GM12873 (cell line): Measurements from ENCODE around the gene SIN3B.

Source experiments
- TF ChIP-seq, protein P1 (sequence below): IDR thresholded peaks from 2 replicates; pipeline ENCODE4 v1.5.1; 2012; ENCODE audit warnings: low read depth, mild to moderate bottlenecking, moderate library complexity, low read length, control low read depth; ENCODE audit not compliant: insufficient read depth; ENCODE audit errors: missing control alignments

Gene SIN3B

DNA sequence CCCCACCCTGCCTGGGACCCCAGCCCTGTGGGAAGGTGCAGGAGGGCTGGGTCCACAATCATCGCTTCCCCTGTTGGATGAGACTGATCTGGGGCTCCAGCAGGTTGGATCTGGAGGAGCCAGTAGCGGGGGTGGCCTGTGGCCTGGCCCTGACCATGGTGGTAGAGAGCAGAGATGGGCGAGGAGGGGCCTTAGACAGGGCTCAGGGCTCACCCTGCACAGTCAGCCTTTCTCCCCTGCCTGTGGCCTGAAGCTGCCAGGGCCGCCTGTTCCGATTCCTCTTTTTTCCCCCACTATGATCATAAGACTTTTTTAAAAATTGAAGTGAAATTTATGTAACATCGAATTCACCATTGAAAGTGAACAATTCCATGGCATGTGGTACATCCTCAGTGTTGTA lies 18.2 kb downstream of the SIN3B start:
- TF ChIP-seq, protein P1, sequence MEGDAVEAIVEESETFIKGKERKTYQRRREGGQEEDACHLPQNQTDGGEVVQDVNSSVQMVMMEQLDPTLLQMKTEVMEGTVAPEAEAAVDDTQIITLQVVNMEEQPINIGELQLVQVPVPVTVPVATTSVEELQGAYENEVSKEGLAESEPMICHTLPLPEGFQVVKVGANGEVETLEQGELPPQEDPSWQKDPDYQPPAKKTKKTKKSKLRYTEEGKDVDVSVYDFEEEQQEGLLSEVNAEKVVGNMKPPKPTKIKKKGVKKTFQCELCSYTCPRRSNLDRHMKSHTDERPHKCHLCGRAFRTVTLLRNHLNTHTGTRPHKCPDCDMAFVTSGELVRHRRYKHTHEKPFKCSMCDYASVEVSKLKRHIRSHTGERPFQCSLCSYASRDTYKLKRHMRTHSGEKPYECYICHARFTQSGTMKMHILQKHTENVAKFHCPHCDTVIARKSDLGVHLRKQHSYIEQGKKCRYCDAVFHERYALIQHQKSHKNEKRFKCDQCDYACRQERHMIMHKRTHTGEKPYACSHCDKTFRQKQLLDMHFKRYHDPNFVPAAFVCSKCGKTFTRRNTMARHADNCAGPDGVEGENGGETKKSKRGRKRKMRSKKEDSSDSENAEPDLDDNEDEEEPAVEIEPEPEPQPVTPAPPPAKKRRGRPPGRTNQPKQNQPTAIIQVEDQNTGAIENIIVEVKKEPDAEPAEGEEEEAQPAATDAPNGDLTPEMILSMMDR: no peak

DNA sequence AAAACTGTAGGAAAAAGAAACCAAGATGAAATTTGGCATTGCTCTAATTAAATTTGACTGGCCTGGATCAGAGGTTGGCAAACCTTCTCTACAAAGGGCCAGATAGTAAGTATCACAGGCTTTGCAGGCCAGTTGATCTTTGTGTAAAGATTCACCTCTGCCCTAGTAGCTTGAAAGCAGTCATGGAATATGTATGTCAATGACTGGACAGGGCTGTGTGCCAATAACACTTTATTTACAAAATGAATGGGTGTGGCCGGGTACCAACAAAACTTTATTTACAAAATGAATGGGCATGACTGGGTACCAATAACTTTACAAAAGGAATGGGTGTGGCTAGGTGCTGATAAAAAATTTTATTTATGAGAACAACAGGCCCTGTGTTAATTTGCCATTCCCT lies 20.0 kb downstream of the SIN3B start:
- TF ChIP-seq, protein P1: no peak

- TF ChIP-seq, protein P1: no peak
Measured at GRCh38 chr19:16850133-16850532, 20.9 kb downstream of the SIN3B start.

DNA sequence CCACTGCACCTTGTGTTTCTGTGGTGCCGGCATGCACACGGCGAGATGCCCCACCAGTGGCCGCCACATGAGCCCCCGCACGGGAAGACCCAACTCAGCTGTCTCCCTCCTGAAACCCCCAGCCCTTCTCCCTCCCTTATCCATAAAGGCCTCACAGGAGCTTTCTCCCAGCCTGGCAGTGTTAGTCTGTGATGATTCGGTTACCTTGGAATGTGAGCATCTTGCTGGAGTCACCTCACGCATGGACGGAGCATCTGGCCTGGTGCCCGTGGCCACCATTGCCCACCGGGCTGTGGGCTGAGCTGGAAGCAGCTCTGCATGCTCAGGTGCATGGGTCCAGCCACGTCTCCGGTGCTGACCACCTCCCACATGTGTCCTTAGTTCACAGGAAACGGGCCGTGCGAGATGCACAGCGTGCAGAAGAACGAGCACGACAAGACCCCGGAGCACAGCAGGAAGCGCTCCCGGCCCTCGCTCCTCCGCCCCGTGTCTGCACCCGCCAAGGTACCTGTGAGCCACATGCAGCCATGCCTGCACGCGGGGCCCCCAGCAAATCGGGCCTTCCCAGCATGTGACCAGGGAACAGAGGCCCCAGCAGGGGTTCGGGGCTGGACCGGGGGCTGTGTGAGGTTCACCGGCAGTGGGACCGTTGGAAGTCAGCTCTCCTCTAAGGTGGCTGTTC lies 22.0 kb downstream of the SIN3B start:
- TF ChIP-seq, protein P1: no peak

GRCh38 chr19:16853066-16853465 lies 23.9 kb downstream of the SIN3B start:
- TF ChIP-seq, protein P1: no peak

- TF ChIP-seq, protein P1: no peak
Measured at GRCh38 chr19:16856091-16856490, 26.9 kb downstream of the SIN3B start.

GRCh38 chr19:16859626-16860025 lies 30.4 kb downstream of the SIN3B start:
- TF ChIP-seq, protein P1: no peak
